Measurements from ENCODE around the gene MX2. TPM values are rescaled to one million over a fixed set of nuclear protein-coding genes. Genes with fewer than 3 reads are reported as not detected.
"Not testable (repeated sequence)": the region's sequence is repeated elsewhere in the genome, so short reads cannot be mapped to it uniquely, and the experiment has no call there.

The MX2 gene
- total and polyA plus RNA-seq, 3 donors from 2014 or later: 8.4 to 12.8 (median 10.1) TPM

GRCh38 chr21:41410767-41411448 is 49.1 kb downstream of the MX2 start:
- Histone ChIP-seq H3K9me3 (no peaks in the 10 kb centered on the region), H3K4me1 (no peaks in the 10 kb centered on the region), H3K27me3 (no peaks in the 10 kb centered on the region), H3K36me3 (ENCODE audit: low read depth, missing control alignments) (no peaks in the 10 kb centered on the region), H3K27ac (no peak overlapping the region), H3K4me3 (no peak overlapping the region)
- intact Hi-C loops (cut with DNase I; ENCODE audit: low total_unique reads): no loop called here
- no peak for TF ChIP-seq CTCF (IDR thresholded peaks at IDR 0.05)
- no peak for TF ChIP-seq POLR2A (IDR thresholded peaks at IDR 0.05)
- 83 to 95% methylated on average over 5 of the region's 5 CpGs for WGBS, 2 donors
- peak; percentile 6 for DNase-seq

GRCh38 chr21:41411449-41412089 is 49.7 kb downstream of the MX2 start:
- intact Hi-C loops (cut with DNase I; ENCODE audit: low total_unique reads): no loop called here
- Histone ChIP-seq H3K36me3 (ENCODE audit: low read depth, missing control alignments) (no peaks in the 10 kb centered on the region), H3K4me1 (no peaks in the 10 kb centered on the region), H3K27ac (no peak overlapping the region), H3K27me3 (no peaks in the 10 kb centered on the region), H3K4me3 (no peak overlapping the region), H3K9me3 (no peaks in the 10 kb centered on the region)
- DNase-seq: peak; percentile 18
- TF ChIP-seq POLR2A (IDR thresholded peaks at IDR 0.05): no peak
- TF ChIP-seq CTCF (IDR thresholded peaks at IDR 0.05): no peak
- WGBS, 2 donors: 86 to 91% methylated on average over 5 of the region's 5 CpGs

- H3K27ac ChIP-seq; H3K36me3 ChIP-seq (ENCODE audit: low read depth, missing control alignments); H3K4me3 ChIP-seq; H3K4me1 ChIP-seq; H3K27me3 ChIP-seq; intact Hi-C loops (cut with DNase I; ENCODE audit: low total_unique reads); H3K9me3 ChIP-seq: not testable (repeated sequence)
- 89 to 91% methylated on average over 2 of the region's 2 CpGs for WGBS, 2 donors
- peak; percentile 3 for DNase-seq
Measured at GRCh38 chr21:41417505-41417904, 55.7 kb downstream of the MX2 start.

GRCh38 chr21:41418393-41418792 is 56.6 kb downstream of the MX2 start:
- H3K4me1 ChIP-seq: peaks cover 5% of the 10 kb centered on the region
- H3K27me3 ChIP-seq: no peaks in the 10 kb centered on the region
- TF ChIP-seq CTCF (IDR thresholded peaks at IDR 0.05) (no peak), POLR2A (IDR thresholded peaks at IDR 0.05) (no peak)
- H3K9me3 ChIP-seq: no peaks in the 10 kb centered on the region
- 85 to 92% methylated on average over 6 of the region's 6 CpGs for WGBS, 2 donors
- H3K4me3 ChIP-seq: no peak overlapping the region
- peak; percentile 10 for DNase-seq
- H3K27ac ChIP-seq: no peak overlapping the region
- H3K36me3 ChIP-seq (ENCODE audit: low read depth, missing control alignments): no peaks in the 10 kb centered on the region
- intact Hi-C loops (cut with DNase I; ENCODE audit: low total_unique reads): no loop called here

- intact Hi-C loops (cut with DNase I; ENCODE audit: low total_unique reads): no loop called here
- Histone ChIP-seq H3K4me3 (no peak overlapping the region), H3K27ac (peak overlapping the region in 1 of 2 donors; percentile 81), H3K4me1 (peaks cover 5% of the 10 kb centered on the region), H3K36me3 (ENCODE audit: low read depth, missing control alignments) (no peaks in the 10 kb centered on the region), H3K27me3 (no peaks in the 10 kb centered on the region), H3K9me3 (no peaks in the 10 kb centered on the region)
- TF ChIP-seq CTCF (IDR thresholded peaks at IDR 0.05) (no peak), POLR2A (IDR thresholded peaks at IDR 0.05) (no peak)
- DNase-seq: peak; percentile 12
- 86% methylated on average over 11 of the region's 11 CpGs for WGBS, 2 donors
Measured at GRCh38 chr21:41418956-41419680, 57.3 kb downstream of the MX2 start.
